SHP77 (cell line): ENCODE results near the gene CDKN2B-AS1.

ENCODE experiments used
- DNase-seq, 2 experiments: peaks; one replicate each; lab custom pipeline; 2025; lab: John Stamatoyannopoulos, UW

The CDKN2B-AS1 gene

DNA sequence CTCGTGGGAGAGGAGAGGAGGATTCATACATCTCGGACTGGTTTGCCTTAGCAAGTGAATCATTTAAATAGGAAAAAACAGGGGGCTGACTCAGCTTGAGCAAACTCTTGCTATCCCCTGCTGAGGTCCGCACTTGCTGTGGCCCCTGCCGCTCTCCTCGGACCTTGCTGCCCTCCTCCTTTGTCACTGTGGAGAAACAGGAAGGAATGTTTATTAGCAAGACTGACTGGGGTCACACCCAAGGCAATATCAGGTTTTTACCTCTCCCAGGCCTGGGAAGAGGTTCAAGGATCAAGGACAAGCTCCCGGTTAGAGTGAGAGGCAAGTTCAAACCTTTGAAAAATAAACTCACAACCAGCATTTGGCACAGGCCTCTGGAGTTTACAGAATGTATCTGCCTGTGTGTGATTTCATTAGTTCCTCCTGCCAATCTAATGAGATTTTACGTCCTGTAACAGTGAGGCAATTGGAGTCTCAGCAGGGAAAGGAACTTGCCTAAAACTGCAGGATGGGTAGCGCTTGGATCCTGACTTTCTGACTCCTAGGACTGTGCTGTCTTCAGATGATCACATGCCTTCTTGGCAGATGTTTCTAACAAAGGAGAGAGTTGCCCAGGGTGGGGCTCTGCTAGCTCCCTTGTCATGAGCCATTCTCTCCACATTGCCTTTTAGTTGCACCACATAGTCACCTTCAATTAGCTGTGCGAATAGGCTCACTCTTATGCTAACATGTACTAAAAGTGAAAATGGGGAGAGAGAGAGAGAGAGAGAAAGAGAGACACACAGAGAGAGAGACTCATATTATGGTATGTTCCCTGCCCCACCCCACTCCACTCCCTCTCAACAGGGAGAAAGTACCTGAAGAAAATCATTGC lies 123.2 kb downstream of the CDKN2B-AS1 start:
- DNase-seq = no peak

DNA sequence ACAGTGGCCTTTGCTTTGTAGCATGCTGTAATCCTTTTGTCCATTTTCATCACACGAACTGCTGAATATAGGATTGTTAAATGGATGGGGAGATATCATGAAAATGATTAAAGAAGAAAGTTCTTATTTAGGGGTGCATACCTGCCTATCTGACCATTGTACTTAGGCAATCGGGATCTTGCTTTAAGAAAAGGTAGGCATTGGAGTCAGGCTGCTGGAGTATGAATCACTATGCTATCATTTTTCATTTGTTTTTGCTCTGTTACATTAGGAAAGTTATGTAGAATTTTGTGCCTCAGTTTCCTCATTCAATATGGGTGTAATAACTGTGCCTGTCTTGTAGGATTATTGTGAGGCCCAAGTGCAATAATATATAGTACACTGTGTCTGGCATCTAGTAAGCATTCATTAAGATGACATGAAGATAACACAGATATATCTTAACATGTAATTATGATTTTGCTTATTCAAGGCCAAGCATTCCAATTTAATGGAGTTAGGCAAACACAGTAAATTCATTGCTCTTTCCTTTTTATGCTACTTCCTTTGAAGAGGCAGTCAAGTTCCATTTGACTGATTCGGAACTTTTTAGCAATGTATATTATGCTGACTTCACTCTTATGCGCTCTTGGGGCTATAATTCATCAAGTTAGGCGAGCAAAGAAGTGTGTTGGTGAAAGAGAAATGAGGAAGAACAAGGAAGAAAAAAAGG lies 124.4 kb downstream of the CDKN2B-AS1 start:
- DNase-seq = no peak

DNA sequence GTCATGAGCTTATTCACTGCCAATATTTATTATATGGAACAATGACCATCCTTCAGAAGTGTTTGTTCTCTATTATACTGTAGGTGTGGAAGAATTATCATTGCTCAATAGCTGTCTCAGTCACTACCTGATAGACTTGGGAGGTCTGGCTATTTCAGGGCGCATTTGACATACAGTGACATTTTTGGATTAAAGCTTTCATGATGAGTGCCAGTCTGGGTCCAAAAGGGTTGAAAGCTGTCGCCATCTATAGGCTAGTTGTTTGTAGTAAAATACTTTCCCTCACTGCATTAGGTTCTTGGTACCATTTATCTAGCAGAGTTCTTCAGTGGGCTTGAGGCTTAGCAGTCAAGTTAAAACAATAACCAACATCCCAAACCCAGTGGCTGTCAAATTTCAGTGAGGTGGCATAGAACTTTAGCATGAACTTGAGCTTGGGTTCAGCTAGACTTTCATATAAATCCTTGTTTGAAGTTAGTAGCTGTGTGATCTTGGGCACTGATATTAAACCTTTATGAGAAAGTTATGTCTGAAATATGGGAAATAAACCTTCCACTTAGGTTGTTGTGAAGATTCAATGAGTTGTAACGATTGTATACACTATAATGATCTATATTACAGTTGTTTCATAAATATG lies 125.0 kb downstream of the CDKN2B-AS1 start:
- DNase-seq = no peak

DNA sequence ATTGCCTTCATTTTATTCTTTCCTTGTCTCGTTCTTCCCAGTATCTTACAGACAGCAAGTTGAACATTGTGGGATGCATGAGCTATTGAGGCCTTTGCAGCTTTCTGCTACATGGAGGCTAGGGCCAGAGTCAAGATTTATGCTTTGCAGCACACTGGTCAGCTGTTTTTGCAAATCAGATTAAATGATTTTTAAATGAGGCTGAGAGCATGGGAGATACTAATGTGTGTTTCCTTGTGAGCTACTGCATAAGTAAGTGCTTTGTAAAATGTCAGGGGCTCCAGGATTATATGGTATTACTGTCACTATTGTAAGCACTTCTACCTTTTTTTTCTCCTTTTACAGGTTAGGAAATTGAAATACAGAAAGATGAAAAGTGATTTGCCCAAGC lies 125.6 kb downstream of the CDKN2B-AS1 start:
- no peak for DNase-seq

DNA sequence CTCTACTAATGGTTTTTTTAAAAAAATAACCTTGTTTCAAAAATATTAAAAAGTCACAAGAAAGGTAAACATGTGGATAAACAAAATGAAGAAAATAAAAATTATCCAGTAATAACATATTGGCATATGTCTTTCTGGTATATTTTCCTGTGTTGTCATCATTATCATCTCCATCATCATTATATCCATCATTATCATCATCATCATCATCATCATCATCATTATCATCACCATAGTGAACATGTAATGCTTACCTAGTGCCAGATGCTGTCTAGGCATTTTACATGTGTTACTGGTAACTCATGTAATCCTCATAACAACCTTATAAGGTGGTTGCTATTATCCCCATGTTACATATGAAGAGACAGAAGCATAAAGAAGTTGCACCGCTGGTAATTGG lies 126.0 kb downstream of the CDKN2B-AS1 start:
- DNase-seq = no peak

DNA sequence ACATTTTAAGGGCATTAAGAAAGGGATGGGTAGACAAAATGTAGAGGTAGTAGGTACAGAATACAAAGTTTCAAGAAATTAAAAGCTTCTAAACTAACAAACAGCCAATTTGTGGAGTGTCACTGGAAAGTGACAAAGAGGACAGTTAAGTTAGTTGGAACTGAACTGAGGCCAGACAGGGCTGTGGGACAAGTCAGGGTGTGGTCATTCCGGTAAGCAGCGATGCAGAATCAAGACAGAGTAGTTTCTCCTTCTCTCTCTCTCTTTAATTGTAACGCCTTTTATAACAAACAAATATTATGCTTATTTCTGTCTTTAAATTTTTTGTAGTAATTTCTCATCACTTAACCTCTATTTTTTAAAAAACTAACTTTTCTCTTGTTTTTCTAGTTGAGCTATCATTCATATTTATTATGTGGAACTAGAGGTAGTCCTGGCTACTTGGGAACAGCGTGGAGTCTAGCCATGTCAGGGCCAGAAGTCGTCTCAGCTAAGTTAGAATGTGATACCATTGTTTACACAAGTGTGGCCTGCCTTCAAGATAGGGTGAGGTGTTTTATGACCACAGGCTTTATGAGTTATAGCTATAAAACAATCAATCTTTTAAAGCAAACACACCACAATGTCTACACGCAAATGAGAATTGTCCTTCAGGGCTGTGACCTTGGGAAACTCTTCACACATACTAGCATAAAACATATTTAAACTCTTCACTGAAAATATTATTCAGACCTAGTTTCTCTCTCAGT lies 129.8 kb downstream of the CDKN2B-AS1 start:
- peak; percentile 37 to 52 for DNase-seq

DNA sequence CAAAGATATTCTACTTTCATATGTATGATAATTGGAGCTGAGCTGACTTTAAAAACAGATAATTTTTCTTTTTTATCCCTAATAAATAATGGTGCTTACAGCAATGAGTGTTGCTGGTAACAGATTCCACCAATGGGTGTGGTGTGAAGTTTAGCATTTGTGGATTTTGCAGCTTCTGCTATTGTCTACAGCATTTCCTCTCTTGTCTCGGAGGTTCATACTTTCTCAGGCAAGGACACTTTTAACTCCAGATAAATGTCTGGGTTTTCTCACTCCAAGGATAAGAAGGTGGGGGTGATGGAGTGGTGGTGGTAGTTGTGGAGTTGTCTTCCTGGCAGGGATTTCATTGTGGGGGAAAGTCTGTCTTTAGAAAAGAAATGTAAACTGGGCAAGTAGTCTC lies 134.5 kb downstream of the CDKN2B-AS1 start:
- no peak for DNase-seq

DNA sequence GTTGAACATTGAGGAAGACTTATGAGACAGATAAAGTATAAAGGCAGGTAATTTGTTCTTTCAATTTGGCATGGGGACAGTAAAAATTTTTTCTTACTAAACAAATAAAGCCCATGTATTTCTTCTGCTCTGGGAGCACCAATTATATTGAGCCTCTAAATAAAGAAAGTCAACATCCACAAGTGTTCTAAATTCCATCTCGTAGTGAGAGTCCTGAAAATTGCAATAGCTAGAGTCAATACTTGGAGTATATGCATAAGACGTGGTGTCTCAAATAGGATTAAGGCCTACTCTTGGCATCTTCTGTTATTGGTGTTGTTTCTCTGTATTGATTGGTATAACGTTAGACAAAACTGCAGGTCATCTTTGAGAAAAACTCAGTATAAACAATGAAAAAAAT lies 135.0 kb downstream of the CDKN2B-AS1 start:
- DNase-seq = no peak

DNA sequence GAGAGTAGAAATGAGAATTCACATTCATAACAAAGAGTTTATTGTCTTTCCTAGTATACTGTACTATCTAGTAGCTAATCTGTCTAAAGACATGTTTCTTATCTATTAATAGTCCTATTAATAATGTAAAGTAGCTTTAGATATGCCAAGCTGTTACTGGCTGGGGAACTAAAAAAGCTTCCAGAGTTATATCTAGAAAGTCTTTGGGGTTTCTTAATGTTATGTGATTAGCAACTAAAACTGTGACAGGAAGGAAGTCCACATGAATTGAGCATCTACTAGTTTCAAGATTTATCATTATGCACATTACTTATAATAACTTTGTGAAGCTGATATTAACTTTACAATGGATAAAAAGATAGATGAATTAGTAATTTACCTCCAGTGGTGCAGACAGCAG lies 137.2 kb downstream of the CDKN2B-AS1 start:
- no peak for DNase-seq

DNA sequence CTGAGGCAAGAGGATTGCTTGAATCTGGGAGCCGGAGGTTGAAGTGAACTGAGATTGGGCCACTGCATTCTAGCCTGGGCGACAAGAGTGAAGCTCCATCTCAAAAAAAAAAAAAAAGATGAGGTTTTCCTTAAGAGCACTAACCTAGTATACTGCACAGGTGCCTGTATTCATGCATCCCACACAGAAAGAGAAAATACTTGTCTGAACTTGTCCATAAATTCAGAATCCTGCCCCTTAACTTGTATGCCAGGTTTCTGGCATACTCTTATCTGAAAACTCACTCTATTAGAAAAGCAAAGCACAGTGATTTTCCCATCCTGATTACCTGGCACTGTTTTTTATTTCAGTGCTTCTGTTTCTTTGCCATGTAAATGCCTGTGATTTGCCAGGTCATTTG lies 139.8 kb downstream of the CDKN2B-AS1 start:
- DNase-seq = no peak

DNA sequence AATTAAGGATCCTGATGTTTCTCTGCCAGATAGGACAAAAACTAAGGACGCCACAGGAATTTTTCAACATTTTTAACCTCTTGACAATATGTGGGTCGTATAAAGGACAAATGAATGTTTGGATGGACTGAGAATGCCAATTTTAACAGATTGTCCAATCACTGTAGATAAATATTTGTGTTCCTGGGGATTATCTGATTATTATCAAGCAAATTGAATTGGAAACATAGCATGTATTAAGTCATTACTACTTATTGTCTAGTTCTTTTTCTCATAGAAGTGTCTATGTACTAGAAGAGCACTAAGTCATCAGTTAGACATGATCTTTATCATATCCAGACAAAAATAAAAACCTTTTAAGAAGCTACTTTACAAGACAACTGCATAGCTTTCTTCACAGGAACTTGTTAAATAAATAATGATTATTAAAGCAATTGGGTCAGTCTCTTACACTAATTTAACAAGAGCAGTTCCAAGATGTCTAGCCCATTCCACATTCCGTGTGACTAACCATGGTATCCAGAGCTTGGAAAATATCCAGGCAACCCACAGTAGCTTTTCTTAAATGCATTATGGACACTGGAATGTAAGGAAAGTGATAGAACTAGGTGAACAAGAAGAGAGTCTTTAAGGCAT lies 142.0 kb downstream of the CDKN2B-AS1 start:
- DNase-seq = no peak

DNA sequence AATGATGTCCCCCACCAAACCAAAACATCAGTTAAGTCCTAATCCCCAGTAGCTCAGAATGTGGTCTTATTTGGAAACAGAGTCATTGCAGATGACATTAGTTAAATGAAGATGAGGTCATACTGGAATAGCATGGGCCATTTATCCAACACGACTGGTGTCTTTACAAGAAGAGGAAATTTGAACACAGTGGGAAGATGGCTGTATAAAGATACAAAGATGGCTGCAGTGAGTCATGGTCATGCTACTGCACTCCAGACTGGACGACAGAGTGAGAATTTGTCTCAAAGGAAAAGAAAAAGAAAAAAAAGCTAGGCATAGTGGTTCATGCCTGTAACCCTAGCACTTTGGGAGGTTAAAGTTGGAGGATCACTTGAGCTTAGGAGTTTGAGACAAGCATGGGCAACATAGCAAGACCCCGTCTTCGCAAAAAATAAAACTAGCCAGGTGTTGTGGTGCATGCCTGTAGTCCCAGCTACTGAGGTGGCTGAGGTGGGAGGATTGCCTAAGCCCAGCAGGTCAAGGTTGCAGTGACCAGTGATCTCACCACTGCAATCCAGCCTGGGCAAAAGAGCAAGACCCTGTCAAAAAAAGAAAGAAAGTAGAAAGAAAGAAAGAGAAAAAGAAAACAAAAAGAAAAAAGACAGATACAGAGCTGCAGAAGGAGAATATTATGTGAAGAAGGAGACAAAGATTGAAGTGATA lies 144.5 kb downstream of the CDKN2B-AS1 start:
- DNase-seq = no peak

DNA sequence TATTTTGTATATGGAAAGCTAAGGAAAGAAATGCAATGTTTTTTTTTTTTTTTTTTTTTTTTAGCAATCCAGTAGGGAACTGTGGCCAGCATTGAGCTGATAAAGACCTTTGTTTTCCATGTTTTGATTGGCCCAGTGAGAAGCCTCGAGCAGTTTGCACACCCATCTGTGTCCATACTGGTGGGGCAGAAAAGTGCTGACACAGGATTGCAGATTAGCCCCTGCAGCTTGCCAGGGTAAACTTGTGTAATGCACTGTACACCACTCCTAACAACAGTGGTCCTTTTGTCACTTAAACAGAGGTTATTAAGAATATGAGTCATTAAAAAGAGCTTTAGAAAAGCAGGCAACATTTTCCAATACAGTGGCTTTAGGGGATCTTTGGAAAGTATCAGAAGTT lies 147.3 kb downstream of the CDKN2B-AS1 start:
- DNase-seq = no peak

DNA sequence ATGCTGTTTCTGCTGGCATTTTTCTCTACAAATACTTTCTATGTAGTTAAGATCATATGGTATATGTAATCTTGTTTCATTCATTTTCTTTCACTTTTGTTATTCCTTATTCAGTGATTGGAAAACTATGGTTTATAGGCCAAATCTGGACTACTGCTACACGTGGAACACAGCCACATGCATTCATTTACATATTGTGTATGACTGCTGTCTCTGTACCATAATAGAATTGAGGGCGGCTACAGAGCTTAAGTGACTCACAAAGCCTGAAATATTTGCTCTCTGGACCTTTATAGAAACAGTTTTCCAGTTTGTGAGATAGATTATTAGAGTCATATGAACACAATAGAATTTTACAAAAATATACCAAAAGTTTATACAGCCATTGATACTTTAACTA lies 148.1 kb downstream of the CDKN2B-AS1 start:
- DNase-seq = no peak

DNA sequence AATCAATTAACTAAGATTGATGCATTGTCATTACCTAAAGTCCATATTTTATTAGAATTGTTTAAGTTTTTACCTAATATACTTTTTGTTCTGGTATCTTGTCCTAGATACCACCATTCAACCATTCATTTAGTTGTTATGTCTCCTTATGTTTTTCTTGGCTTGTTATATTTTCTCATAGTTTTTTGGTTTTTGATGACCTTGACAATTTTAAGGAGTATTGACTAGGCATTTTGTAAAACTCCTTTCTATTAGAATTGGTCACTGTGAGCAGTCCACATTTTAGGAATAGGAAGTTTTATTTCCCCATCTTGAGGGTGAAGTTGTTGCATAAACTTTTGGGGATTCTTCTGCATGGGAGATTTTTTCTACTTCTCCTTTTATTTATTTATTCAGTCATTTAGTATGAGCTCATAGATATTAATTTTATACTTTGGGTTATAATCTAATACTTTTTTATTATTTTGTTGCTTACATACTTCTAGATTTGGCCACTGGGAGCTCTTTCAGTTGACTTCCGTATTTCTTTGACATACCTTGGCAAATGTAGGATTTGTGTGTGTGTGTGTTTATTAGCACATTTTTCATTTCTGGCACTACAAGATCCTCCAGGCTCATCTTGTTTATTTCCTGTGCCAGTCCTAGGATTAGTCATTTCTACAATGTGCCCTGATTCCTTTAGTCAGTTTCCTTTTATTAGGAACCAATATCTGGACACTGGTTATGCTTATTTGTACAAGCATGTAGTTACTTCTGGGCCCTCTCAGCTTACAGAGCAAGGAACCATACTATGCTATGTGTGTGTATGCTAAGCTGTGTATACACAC lies 149.4 kb downstream of the CDKN2B-AS1 start:
- DNase-seq = no peak

DNA sequence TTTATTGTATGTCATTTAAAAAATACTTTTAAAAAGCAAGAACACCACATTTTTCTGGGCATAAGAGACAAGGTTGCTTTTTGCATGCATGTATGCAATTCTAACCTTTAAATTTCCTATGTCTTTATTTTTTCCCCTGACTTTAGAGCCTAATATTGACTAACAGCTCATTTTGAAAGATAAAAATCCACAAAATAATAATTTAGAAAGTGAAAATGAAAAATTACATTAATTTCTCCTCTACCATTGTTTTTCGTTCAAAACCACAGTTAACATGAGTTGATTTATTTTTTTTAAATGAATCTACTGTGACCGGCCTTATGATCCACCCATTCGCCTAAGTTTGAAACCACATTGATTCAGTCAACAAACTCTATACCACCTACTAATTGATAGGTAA lies 152.0 kb downstream of the CDKN2B-AS1 start:
- DNase-seq = no peak

DNA sequence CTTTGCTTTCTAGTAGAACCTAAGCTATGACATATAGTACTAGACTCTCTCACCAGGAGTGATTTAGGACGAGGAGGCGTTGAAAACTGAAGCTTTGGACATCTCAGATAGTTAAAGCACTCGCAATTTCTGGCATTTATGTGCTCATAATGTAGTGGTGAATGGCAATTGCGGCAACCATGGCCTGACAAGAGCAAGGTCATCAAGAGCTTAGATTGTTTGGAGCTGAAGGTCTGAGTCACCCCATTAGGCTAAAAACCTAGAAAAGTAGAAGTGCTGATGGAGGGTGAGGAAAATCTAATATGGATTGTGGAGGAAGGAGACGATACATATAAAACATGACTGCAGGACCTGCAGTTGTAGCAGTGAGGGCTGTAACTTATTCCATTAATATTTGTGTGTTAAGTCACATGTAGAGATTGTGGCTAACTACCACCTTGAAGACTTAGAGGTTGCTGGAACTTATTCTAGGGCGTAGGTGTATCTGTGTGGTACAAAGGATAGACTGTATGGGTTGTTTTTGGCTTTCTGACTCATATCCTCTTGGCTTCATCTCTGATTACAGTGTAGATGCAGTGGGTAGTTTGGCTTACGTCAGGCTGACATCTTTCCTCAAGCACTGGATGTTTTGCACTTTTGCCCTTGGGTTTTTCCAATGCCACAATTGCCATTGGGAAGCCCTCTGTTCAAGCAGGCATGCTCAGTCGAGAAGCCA lies 153.4 kb downstream of the CDKN2B-AS1 start:
- DNase-seq = no peak

DNA sequence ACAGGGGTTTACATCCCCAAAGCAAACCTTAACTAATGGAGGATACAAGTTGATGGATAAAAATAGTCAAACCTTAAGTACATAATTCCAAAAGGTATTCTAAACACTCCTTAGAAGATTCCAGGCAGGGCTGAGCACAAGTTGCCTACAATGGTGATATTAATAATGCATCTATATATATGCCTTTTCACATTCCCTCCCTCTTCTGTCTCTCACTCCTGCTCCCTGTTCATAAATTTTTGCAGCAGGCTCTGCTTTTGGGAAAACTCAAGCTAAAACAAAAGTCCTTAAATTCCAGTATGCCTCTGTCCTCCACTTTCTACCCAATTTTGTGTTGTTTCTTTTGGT lies 153.9 kb downstream of the CDKN2B-AS1 start:
- DNase-seq = no peak

DNA sequence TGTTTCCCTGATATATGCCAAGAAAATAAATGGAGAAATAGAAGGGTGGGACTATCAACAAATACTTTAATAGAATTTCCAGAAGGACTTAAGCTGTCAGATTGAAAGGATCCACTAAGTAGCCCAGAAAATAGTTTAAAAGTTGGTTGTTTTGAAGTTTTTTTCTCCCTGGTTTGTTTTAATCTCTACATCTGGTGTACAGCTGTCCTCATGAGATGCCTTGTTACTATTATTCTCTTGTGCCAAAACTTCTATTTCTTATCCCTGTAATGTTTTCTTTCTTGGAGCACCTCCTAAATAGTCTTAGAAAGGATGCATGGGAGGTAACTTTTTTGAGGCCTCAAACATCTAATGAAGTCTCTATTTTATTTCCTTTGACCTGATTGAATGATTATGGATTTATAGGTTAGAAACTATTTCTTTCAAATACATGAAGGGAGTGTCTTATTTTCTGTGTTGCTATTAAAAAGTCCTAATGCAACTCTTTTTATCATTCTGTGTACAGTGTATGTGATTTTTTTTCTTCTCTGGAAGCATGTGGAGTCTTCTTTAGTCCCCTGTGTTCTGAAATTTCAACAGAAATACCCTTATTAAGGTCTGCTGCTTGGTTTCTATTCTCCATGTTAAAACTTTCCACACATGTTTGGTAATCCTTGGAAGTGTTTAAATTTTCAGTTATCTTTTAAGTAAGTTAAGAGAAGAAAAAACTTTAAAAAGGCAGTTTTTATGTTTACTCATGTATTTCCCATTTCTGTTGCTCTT lies 154.5 kb downstream of the CDKN2B-AS1 start:
- no peak for DNase-seq
